ENCODE measurements around the gene ANKRD33B.

- TF ChIP-seq TAF1 (IDR thresholded peaks at IDR 0.05; ENCODE audit: borderline replicate concordance, low read depth, low read length) = no peak
- no peak for TF ChIP-seq POLR2AphosphoS5 (IDR thresholded peaks at IDR 0.05; ENCODE audit: low read depth, low read length)
Observed at GRCh38 chr5:10576790-10577189, 12.9 kb downstream of the ANKRD33B start.
